SU-DHL-6 (cell line): Measurements from ENCODE around the gene HSPB8.

Experiments
- H2AFZ ChIP-seq: fragments of 200-600 bp; sonication (generic); 2 replicates; pipeline ENCODE4 v1.6.1; 2014; ENCODE audit warnings: low read depth, mild to moderate bottlenecking, moderate library complexity, mixed read lengths, antibody characterized with exemption, low read length; ENCODE audit not compliant: severe bottlenecking
- H3F3A ChIP-seq: fragments of 200-600 bp; shearing (Covaris generic); 2 replicates; pipeline ENCODE4 v1.6.0; 2016; ENCODE audit warnings: antibody characterized with exemption, mild to moderate bottlenecking; ENCODE audit not compliant: insufficient read depth
- H3K27ac ChIP-seq: fragments of 200-600 bp; sonication (generic); 2 replicates; pipeline ENCODE4 v1.5.1; 2016; ENCODE audit warnings: low read depth, mild to moderate bottlenecking, low read length, moderate library complexity, mixed read lengths
- H3K27me3 ChIP-seq: fragments of 200-600 bp; sonication (generic), shearing (Covaris generic); 2 replicates; pipeline ENCODE4 v1.6.0; 2014; ENCODE audit warnings: mild to moderate bottlenecking, low read length
- H3K36me3 ChIP-seq: fragments of 200-600 bp; sonication (generic); 2 replicates; pipeline ENCODE4 v1.6.1; 2014; ENCODE audit warnings: mild to moderate bottlenecking, low read length, mixed read lengths
- H3K4me2 ChIP-seq: fragments of 300-600, 200-600 bp; shearing (Covaris generic), sonication (generic); 2 replicates; pipeline ENCODE4 v1.6.0; 2014; ENCODE audit warnings: low read length, low read depth, mild to moderate bottlenecking; ENCODE audit not compliant: poor library complexity, severe bottlenecking
- H3K4me3 ChIP-seq: fragments of 200-600 bp; sonication (generic); 2 replicates; pipeline ENCODE4 v1.5.1; 2014; ENCODE audit warnings: antibody characterized with exemption, low read length, mild to moderate bottlenecking, mixed read lengths; ENCODE audit not compliant: insufficient read depth, poor library complexity, severe bottlenecking
- H3K79me2 ChIP-seq: fragments of 200-600 bp; sonication (generic); 2 replicates; pipeline ENCODE4 v1.6.1; 2014; ENCODE audit warnings: mild to moderate bottlenecking, low read length, moderate library complexity; ENCODE audit not compliant: insufficient read depth
- H3K9ac ChIP-seq: fragments of 200-600 bp; sonication (generic); 2 replicates; pipeline ENCODE4 v1.7.0; 2014; ENCODE audit warnings: mild to moderate bottlenecking, low read length
- H3K9me2 ChIP-seq: fragments of 200-600 bp; sonication (generic); replicated peaks from 2 replicates; pipeline ENCODE4 v1.6.1; 2014; ENCODE audit warnings: low read length; ENCODE audit not compliant: insufficient read depth
- H3K9me3 ChIP-seq: fragments of 200-600 bp; sonication (generic); 2 replicates; pipeline ENCODE4 v1.6.1; 2014; ENCODE audit warnings: low read length, mixed read lengths; ENCODE audit not compliant: insufficient read depth
- H4K20me1 ChIP-seq: fragments of 200-600 bp; sonication (generic); 2 replicates; pipeline ENCODE4 v1.6.1; 2014; ENCODE audit warnings: low read depth, mild to moderate bottlenecking, antibody characterized with exemption, low read length, moderate library complexity, mixed read lengths
- EZH2phosphoT487 ChIP-seq: fragments of 200-600 bp; sonication (generic), shearing (Covaris generic); conservative IDR thresholded peaks from 2 replicates; pipeline ENCODE4 v1.6.1; 2018; ENCODE audit warnings: mild to moderate bottlenecking, antibody characterized with exemption, low read length, moderate library complexity, mixed read lengths
- TF ChIP-seq, protein P1 (sequence below): fragments of 200-600 bp; sonication (generic); IDR thresholded peaks from one replicate; pipeline ENCODE4 v1.5.1; 2017; ENCODE audit warnings: antibody characterized with exemption, mild to moderate bottlenecking, low read length, moderate library complexity; ENCODE audit not compliant: insufficient read depth, poor library complexity, severe bottlenecking

Gene HSPB8

DNA sequence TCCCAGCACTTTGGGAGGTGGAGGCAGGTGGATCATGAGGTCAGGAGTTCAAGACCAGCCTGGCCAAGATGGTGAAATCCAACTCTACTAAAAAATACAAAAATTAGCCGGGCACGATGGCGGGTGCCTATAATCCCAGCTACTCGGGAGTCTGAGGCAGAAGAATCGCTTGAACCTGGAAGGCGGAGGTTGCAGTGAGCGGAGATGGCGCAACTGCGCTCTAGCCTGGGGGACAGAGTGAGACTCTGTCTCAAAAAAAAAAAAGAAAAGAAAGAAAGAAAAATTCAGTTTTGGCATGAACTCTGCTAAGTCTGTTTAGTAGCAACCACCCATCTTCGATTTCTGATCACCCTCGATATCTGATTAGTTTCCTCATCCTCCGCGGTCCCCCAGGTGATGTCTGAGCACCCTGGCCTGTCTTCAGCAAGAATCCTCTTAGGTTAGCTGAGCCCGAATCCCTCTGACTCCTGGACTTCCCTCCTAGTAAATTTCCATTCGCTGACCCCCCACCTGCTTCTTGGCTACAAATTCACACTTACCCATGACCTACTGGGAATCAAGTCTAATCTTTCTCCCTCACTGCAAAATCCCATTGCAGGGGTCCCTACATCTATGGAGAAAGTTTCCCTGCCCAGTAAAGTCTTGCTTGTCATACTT is 879 bp upstream of the HSPB8 start:
- H3K27me3 ChIP-seq: no peaks in the 10 kb centered on the region
- H3F3A ChIP-seq: no peaks in the 10 kb centered on the region
- no peak for TF ChIP-seq EZH2phosphoT487
- TF ChIP-seq, protein P1, sequence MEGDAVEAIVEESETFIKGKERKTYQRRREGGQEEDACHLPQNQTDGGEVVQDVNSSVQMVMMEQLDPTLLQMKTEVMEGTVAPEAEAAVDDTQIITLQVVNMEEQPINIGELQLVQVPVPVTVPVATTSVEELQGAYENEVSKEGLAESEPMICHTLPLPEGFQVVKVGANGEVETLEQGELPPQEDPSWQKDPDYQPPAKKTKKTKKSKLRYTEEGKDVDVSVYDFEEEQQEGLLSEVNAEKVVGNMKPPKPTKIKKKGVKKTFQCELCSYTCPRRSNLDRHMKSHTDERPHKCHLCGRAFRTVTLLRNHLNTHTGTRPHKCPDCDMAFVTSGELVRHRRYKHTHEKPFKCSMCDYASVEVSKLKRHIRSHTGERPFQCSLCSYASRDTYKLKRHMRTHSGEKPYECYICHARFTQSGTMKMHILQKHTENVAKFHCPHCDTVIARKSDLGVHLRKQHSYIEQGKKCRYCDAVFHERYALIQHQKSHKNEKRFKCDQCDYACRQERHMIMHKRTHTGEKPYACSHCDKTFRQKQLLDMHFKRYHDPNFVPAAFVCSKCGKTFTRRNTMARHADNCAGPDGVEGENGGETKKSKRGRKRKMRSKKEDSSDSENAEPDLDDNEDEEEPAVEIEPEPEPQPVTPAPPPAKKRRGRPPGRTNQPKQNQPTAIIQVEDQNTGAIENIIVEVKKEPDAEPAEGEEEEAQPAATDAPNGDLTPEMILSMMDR: no peak
- H3K9me3 ChIP-seq: no peaks in the 10 kb centered on the region
- H4K20me1 ChIP-seq: no peaks in the 10 kb centered on the region
- H3K4me2 ChIP-seq: no peak overlapping the region
- no peak overlapping the region for H3K27ac ChIP-seq
- no peak overlapping the region for H3K9ac ChIP-seq
- H2AFZ ChIP-seq: no peak overlapping the region
- no peaks in the 10 kb centered on the region for H3K9me2 ChIP-seq
- no peak overlapping the region for H3K4me3 ChIP-seq
- H3K36me3 ChIP-seq: no peaks in the 10 kb centered on the region
- no peaks in the 10 kb centered on the region for H3K79me2 ChIP-seq

DNA sequence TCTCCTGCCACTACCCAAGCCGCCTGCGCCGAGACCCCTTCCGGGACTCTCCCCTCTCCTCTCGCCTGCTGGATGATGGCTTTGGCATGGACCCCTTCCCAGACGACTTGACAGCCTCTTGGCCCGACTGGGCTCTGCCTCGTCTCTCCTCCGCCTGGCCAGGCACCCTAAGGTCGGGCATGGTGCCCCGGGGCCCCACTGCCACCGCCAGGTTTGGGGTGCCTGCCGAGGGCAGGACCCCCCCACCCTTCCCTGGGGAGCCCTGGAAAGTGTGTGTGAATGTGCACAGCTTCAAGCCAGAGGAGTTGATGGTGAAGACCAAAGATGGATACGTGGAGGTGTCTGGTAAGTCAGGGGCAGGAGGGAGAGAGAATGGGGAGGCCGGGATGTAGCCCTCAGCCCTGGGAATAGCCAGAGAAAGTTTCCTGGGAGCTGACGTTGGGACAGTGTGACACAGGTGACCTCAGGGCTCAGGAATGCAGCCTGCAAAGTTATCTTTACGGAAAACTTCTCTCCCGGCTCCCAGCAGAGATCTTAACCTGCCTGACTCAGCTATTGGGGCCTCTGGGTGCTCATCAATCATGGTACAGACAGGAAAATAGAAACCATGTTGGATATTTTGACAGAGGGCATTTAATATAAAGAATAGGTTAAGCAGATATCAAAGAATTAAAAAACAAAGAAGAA is 747 bp downstream of the HSPB8 start:
- TF ChIP-seq EZH2phosphoT487: no peak
- TF ChIP-seq, protein P1: no peak
- H2AFZ ChIP-seq: no peak overlapping the region

DNA sequence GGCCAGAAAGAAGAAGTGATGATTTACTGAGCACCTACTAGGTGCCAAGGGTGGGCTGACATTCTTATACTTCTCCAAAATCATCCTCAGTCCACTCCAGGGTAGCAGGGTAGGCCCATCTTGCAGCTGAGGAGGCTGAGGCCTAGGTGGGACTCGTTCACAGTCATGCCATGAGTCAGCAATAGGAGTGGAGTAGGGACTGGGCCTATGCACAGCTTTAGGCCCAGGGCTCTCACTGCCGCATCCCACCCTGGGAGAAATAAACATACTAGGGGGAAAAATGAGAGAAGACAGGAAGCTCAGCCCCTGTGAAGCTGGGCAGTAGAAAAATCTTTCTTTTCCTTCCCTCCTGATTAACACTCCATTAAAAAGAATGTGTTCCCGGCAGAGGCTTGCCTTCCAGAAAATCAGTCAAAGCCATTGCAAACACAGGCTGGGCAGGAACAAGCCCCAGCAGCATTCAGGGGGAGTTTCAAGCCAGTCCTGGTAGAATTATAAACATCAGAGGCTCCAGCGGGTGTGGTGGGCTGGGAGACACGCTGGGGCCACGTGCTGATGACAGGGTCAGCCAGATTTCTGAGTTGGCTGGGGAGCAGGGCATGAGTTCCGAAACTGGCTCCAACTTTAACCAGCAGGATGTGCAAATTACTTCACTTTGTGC is 1.8 kb downstream of the HSPB8 start:
- Histone ChIP-seq H3K9ac (no peak overlapping the region), H3K4me3 (no peak overlapping the region), H3K4me2 (no peak overlapping the region)

More for the DNA sequence above, 747 bp downstream of the HSPB8 start:
- Histone ChIP-seq H3K27me3 (no peaks in the 10 kb centered on the region), H3K27ac (no peak overlapping the region), H3K79me2 (no peaks in the 10 kb centered on the region), H3K4me2 (no peak overlapping the region), H3K9ac (no peak overlapping the region), H3F3A (no peaks in the 10 kb centered on the region), H3K9me3 (no peaks in the 10 kb centered on the region), H3K36me3 (no peaks in the 10 kb centered on the region), H3K4me3 (no peak overlapping the region), H4K20me1 (no peaks in the 10 kb centered on the region), H3K9me2 (no peaks in the 10 kb centered on the region)

More for the DNA sequence above, 1.8 kb downstream of the HSPB8 start:
- Histone ChIP-seq H3K27me3 (no peaks in the 10 kb centered on the region), H3K9me2 (no peaks in the 10 kb centered on the region), H3K9me3 (no peaks in the 10 kb centered on the region), H3F3A (no peaks in the 10 kb centered on the region), H4K20me1 (no peaks in the 10 kb centered on the region), H3K27ac (no peak overlapping the region), H3K79me2 (no peaks in the 10 kb centered on the region), H3K36me3 (no peaks in the 10 kb centered on the region), H2AFZ (no peak overlapping the region)
- TF ChIP-seq, protein P1: no peak
- TF ChIP-seq EZH2phosphoT487: no peak
